Memory B cell (primary cell): ENCODE data around the gene KCNC2.

ENCODE experiments used
- ATAC-seq: fragments of 150-1000 bp; cut with Tn5 transposase; 2 replicates; pipeline ENCODE4 v1.10.0; 2021; ENCODE audit warnings: low read depth, mild to moderate bottlenecking, moderate library complexity
- DNase-seq, 2 donors: peaks; one replicate each; pipeline ENCODE4 v3.0.0; 2022; ENCODE audit warnings: low spot score in 2 of 2
- H3K27ac Mint-ChIP-seq: one replicate; pipeline ENCODE4 v1.8.0; 2022; ENCODE audit warnings: mild to moderate bottlenecking, moderate library complexity, mixed read lengths
- H3K27me3 Mint-ChIP-seq: one replicate; pipeline ENCODE4 v1.8.0; 2022; ENCODE audit warnings: mixed read lengths
- H3K36me3 Mint-ChIP-seq: one replicate; pipeline ENCODE4 v1.8.0; 2022; ENCODE audit warnings: mild to moderate bottlenecking, mixed read lengths
- H3K4me1 Mint-ChIP-seq: one replicate; pipeline ENCODE4 v1.8.0; 2022; ENCODE audit warnings: mixed read lengths
- H3K4me3 Mint-ChIP-seq: one replicate; pipeline ENCODE4 v1.8.0; 2022; ENCODE audit warnings: mild to moderate bottlenecking, moderate library complexity, mixed read lengths
- H3K9me3 Mint-ChIP-seq: one replicate; pipeline ENCODE4 v1.8.0; 2022; ENCODE audit warnings: mixed read lengths

Gene KCNC2

GRCh38 chr12:75065482-75065881 lies 144.2 kb downstream of the KCNC2 start:
- Mint-ChIP-seq H3K4me3 (no peak overlapping the region), H3K4me1 (no peaks in the 10 kb centered on the region), H3K27me3 (no peaks in the 10 kb centered on the region), H3K27ac (no peak overlapping the region), H3K9me3 (no peaks in the 10 kb centered on the region), H3K36me3 (no peaks in the 10 kb centered on the region)
- ATAC-seq (no peak), DNase-seq (no peak)

GRCh38 chr12:75062691-75063090 lies 146.9 kb downstream of the KCNC2 start:
- DNase-seq, result no peak
- ATAC-seq, result no peak
- H3K27me3 Mint-ChIP-seq, result no peaks in the 10 kb centered on the region
- no peak overlapping the region for H3K27ac Mint-ChIP-seq
- no peaks in the 10 kb centered on the region for H3K4me1 Mint-ChIP-seq
- H3K4me3 Mint-ChIP-seq, result no peak overlapping the region
- no peaks in the 10 kb centered on the region for H3K9me3 Mint-ChIP-seq
- H3K36me3 Mint-ChIP-seq, result no peaks in the 10 kb centered on the region

- Mint-ChIP-seq H3K27ac (no peak overlapping the region), H3K9me3 (no peaks in the 10 kb centered on the region), H3K27me3 (no peaks in the 10 kb centered on the region), H3K4me1 (no peaks in the 10 kb centered on the region), H3K36me3 (no peaks in the 10 kb centered on the region), H3K4me3 (no peak overlapping the region)
- no peak for DNase-seq
- ATAC-seq, result no peak
Observed at GRCh38 chr12:75058228-75058627, 151.4 kb downstream of the KCNC2 start.

GRCh38 chr12:75048767-75049166 lies 160.9 kb downstream of the KCNC2 start:
- no peaks in the 10 kb centered on the region for H3K4me1 Mint-ChIP-seq
- H3K4me3 Mint-ChIP-seq, result no peak overlapping the region
- H3K27me3 Mint-ChIP-seq, result no peaks in the 10 kb centered on the region
- no peaks in the 10 kb centered on the region for H3K9me3 Mint-ChIP-seq
- DNase-seq (no peak), ATAC-seq (no peak)
- no peak overlapping the region for H3K27ac Mint-ChIP-seq
- no peaks in the 10 kb centered on the region for H3K36me3 Mint-ChIP-seq

GRCh38 chr12:75047885-75048525 lies 161.6 kb downstream of the KCNC2 start:
- H3K4me3 Mint-ChIP-seq, result no peak overlapping the region
- H3K9me3 Mint-ChIP-seq, result no peaks in the 10 kb centered on the region
- H3K27ac Mint-ChIP-seq, result no peak overlapping the region
- DNase-seq (no peak), ATAC-seq (no peak)
- H3K27me3 Mint-ChIP-seq, result no peaks in the 10 kb centered on the region
- no peaks in the 10 kb centered on the region for H3K36me3 Mint-ChIP-seq
- no peaks in the 10 kb centered on the region for H3K4me1 Mint-ChIP-seq

- DNase-seq (no peak), ATAC-seq (no peak)
Observed at GRCh38 chr12:75042125-75042524, 167.5 kb downstream of the KCNC2 start.

GRCh38 chr12:75041472-75041871 lies 168.2 kb downstream of the KCNC2 start:
- Mint-ChIP-seq H3K4me1 (no peaks in the 10 kb centered on the region), H3K27ac (no peak overlapping the region), H3K36me3 (no peaks in the 10 kb centered on the region)

More at GRCh38 chr12:75042125-75042524, 167.5 kb downstream of the KCNC2 start:
- Mint-ChIP-seq H3K4me1 (no peaks in the 10 kb centered on the region), H3K27ac (no peak overlapping the region), H3K27me3 (no peaks in the 10 kb centered on the region), H3K9me3 (no peaks in the 10 kb centered on the region), H3K4me3 (no peak overlapping the region), H3K36me3 (no peaks in the 10 kb centered on the region)

GRCh38 chr12:75020068-75020557 lies 189.5 kb downstream of the KCNC2 start:
- ATAC-seq, result no peak
- no peak for DNase-seq
- Mint-ChIP-seq H3K36me3 (peaks cover 2% of the 10 kb centered on the region), H3K9me3 (peaks cover 14% of the 10 kb centered on the region), H3K4me3 (no peak overlapping the region), H3K27me3 (no peaks in the 10 kb centered on the region), H3K27ac (no peak overlapping the region), H3K4me1 (no peaks in the 10 kb centered on the region)

More at GRCh38 chr12:75041472-75041871, 168.2 kb downstream of the KCNC2 start:
- H3K4me3 Mint-ChIP-seq, result no peak overlapping the region
- DNase-seq (no peak), ATAC-seq (no peak)
- H3K9me3 Mint-ChIP-seq, result no peaks in the 10 kb centered on the region
- H3K27me3 Mint-ChIP-seq, result no peaks in the 10 kb centered on the region

- H3K27ac Mint-ChIP-seq, result no peak overlapping the region
- H3K27me3 Mint-ChIP-seq, result peaks cover 2% of the 10 kb centered on the region
- H3K4me1 Mint-ChIP-seq, result no peaks in the 10 kb centered on the region
- peaks cover 2% of the 10 kb centered on the region for H3K9me3 Mint-ChIP-seq
- DNase-seq (no peak), ATAC-seq (no peak)
- no peak overlapping the region for H3K4me3 Mint-ChIP-seq
- H3K36me3 Mint-ChIP-seq, result no peaks in the 10 kb centered on the region
Observed at GRCh38 chr12:75011120-75011519, 198.5 kb downstream of the KCNC2 start.

- Mint-ChIP-seq H3K27me3 (no peaks in the 10 kb centered on the region), H3K4me1 (no peaks in the 10 kb centered on the region), H3K9me3 (peaks cover 5% of the 10 kb centered on the region), H3K27ac (no peak overlapping the region), H3K4me3 (no peak overlapping the region), H3K36me3 (no peaks in the 10 kb centered on the region)
- ATAC-seq (no peak), DNase-seq (no peak)
Observed at GRCh38 chr12:75007133-75007532, 202.5 kb downstream of the KCNC2 start.

- ATAC-seq, result no peak
Observed at GRCh38 chr12:75000120-75000519, 209.5 kb downstream of the KCNC2 start.

GRCh38 chr12:74999474-74999873 lies 210.2 kb downstream of the KCNC2 start:
- Mint-ChIP-seq H3K27me3 (no peaks in the 10 kb centered on the region), H3K27ac (no peak overlapping the region), H3K9me3 (peaks cover 5% of the 10 kb centered on the region), H3K4me1 (no peaks in the 10 kb centered on the region), H3K36me3 (no peaks in the 10 kb centered on the region), H3K4me3 (no peak overlapping the region)
- DNase-seq (no peak), ATAC-seq (no peak)

More at GRCh38 chr12:75000120-75000519, 209.5 kb downstream of the KCNC2 start:
- DNase-seq, result no peak
- H3K4me1 Mint-ChIP-seq, result no peaks in the 10 kb centered on the region
- no peak overlapping the region for H3K4me3 Mint-ChIP-seq
- H3K36me3 Mint-ChIP-seq, result no peaks in the 10 kb centered on the region
- H3K27me3 Mint-ChIP-seq, result no peaks in the 10 kb centered on the region
- peaks cover 5% of the 10 kb centered on the region for H3K9me3 Mint-ChIP-seq
- no peak overlapping the region for H3K27ac Mint-ChIP-seq
